ENCODE measurements around the gene CIAO2B. TPM values are rescaled to one million over a fixed set of nuclear protein-coding genes. Genes with fewer than 3 reads are reported as not detected.
"Not testable (repeated sequence)": the region's sequence is repeated elsewhere in the genome, so short reads cannot be mapped to it uniquely, and the experiment has no call there.

Gene CIAO2B
- total RNA-seq, 1 donor from 2014 or later, result 118 TPM

GRCh38 chr16:66958857-66959703 lies 24.9 kb upstream of the CIAO2B start:
- no peak for DNase-seq (ENCODE audit: low spot score)

GRCh38 chr16:66956154-66956457 lies 21.9 kb upstream of the CIAO2B start:
- DNase-seq (ENCODE audit: low spot score); intact Hi-C loops (cut with DNase I): not testable (repeated sequence)

More at GRCh38 chr16:66958857-66959703, 24.9 kb upstream of the CIAO2B start:
- intact Hi-C loops (cut with DNase I), result no loop called here

GRCh38 chr16:66955363-66956153 lies 21.4 kb upstream of the CIAO2B start:
- intact Hi-C loops (cut with DNase I), result not testable (repeated sequence)

GRCh38 chr16:66954097-66954659 lies 20.0 kb upstream of the CIAO2B start:
- DNase-seq (ENCODE audit: low spot score), result no peak
- intact Hi-C loops (cut with DNase I), result no loop called here

More at GRCh38 chr16:66955363-66956153, 21.4 kb upstream of the CIAO2B start:
- DNase-seq (ENCODE audit: low spot score), result not testable (repeated sequence)

GRCh38 chr16:66953462-66954096 lies 19.4 kb upstream of the CIAO2B start:
- DNase-seq (ENCODE audit: low spot score), result no peak
- intact Hi-C loops (cut with DNase I), result no loop called here

GRCh38 chr16:66952430-66953110 lies 18.4 kb upstream of the CIAO2B start:
- intact Hi-C loops (cut with DNase I), result no loop called here
- DNase-seq (ENCODE audit: low spot score), result no peak

GRCh38 chr16:66950971-66951790 lies 17.0 kb upstream of the CIAO2B start:
- DNase-seq (ENCODE audit: low spot score), result no peak
- intact Hi-C loops (cut with DNase I), result no loop called here

- no peak for DNase-seq (ENCODE audit: low spot score)
- intact Hi-C loops (cut with DNase I), result no loop called here
Measured at GRCh38 chr16:66950437-66950836, 16.2 kb upstream of the CIAO2B start.

- intact Hi-C loops (cut with DNase I), result no loop called here
- no peak for DNase-seq (ENCODE audit: low spot score)
Measured at GRCh38 chr16:66949472-66949871, 15.3 kb upstream of the CIAO2B start.

GRCh38 chr16:66948837-66949225 lies 14.6 kb upstream of the CIAO2B start:
- intact Hi-C loops (cut with DNase I), result no loop called here
- no peak for DNase-seq (ENCODE audit: low spot score)

- intact Hi-C loops (cut with DNase I), result no loop called here
- no peak for DNase-seq (ENCODE audit: low spot score)
Measured at GRCh38 chr16:66948134-66948836, 14.1 kb upstream of the CIAO2B start.

- no peak for DNase-seq (ENCODE audit: low spot score)
- intact Hi-C loops (cut with DNase I), result loop anchor here (1.0 kb wide), 1 partner anchor 52 kb away; no protein-coding TSS in a partner anchor
Measured at GRCh38 chr16:66947302-66948065, 13.3 kb upstream of the CIAO2B start.

GRCh38 chr16:66946974-66947301 lies 12.7 kb upstream of the CIAO2B start:
- intact Hi-C loops (cut with DNase I), result loop anchor here (1.0 kb wide), 1 partner anchor 52 kb away; no protein-coding TSS in a partner anchor
- DNase-seq (ENCODE audit: low spot score), result no peak

GRCh38 chr16:66946541-66946940 lies 12.3 kb upstream of the CIAO2B start:
- DNase-seq (ENCODE audit: low spot score), result no peak
- intact Hi-C loops (cut with DNase I), result no loop called here

GRCh38 chr16:66945939-66946338 lies 11.7 kb upstream of the CIAO2B start:
- intact Hi-C loops (cut with DNase I), result no loop called here
- no peak for DNase-seq (ENCODE audit: low spot score)

- DNase-seq (ENCODE audit: low spot score); intact Hi-C loops (cut with DNase I): not testable (repeated sequence)
Measured at GRCh38 chr16:66944971-66945370, 10.8 kb upstream of the CIAO2B start.

GRCh38 chr16:66944054-66944441 lies 9.8 kb upstream of the CIAO2B start:
- DNase-seq (ENCODE audit: low spot score), result no peak
- intact Hi-C loops (cut with DNase I), result no loop called here

Measured in cardiac septum (tissue), 1 donor.